ELR (cell line): ENCODE results near the gene NTN3.
"Not testable (repeated sequence)": the region's sequence is repeated elsewhere in the genome, so short reads cannot be mapped to it uniquely, and the experiment has no call there.

Source experiments
- DNase-seq: peaks from one replicate; pipeline ENCODE4 v3.0.0-alpha.2; 2015; ENCODE audit warnings: low read depth

NTN3 gene

DNA sequence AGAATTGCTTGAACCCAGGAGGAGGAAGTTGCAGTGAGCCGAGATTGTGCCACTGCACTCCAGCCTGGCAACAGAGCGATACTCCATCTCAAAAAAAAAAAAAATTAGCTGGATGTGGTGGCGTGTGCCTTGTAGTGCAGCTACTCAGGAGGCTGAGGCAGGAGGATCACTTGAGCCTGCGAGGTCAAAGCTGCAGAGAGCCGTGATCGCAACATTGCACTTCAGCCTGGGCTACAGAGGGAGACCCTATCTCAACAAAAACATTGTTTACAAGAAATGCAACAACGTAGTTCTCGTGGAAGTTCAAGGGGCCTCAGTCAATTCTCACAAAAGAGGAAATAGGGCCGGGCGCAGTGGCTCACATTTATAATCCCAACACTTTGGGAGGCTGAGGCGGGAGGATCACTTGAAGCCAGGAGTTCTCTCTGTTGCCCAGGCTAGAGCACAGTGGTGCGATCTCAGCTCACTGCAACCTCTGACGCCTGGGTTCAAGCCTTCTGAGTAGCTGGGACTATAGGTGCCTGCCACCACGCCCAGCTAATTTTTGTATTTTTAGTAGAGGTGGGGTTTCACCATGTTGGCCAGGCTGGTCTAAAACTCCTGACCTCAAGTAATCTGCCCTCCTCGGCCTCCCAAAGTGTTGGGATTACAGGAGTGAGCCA is 29.8 kb upstream of the NTN3 start:
- not testable (repeated sequence) for DNase-seq

DNA sequence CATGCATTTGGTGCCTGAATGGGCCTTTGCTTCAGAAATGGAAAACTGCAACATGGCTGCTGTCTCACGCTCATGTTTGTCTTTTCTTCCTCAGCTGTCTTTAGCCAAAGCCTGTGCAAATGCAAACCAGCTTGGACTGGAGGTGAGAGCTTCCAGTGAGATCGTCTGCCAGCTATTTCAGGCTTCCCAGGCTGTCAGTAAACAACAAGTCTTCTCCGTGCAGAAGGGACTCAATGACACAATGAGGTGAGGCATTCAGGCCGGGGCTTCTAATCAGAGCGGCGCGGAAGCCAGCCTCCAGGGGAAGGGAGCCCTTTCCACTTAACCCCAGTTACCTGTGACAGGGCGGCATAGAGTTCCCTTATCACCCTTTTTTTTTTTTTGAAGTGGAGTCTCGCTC is 27.5 kb upstream of the NTN3 start:
- DNase-seq, result no peak

DNA sequence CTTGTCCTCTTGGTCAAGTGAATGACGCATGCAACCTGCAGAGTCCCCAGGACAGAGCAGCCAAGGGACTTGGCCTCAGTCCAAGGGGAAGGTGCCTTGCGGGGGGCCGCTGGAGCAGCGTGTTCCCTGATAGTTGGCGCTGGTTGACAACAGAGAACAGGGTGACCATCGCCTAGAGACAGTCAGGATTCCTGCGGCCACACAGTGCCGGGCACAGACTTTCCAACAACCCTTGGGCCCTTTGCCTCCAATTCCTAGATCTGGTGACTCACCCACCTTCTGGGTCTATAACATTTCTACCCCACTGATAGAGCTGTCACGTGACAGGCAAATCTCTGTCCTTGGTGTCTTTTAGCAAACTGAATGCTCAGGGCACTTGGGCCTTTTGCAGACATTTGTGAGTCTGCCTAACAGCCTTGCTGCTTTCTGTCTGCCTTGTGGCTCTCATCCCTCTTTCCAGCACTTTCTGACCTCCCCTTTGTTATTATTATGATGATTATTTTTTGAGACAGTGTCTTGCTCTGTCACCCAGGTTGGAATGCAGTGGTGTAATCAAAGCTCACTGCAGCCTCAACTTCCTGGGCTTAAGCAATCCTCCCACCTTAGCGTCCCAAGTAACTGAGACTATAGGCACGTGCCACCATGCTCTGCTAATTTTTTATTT is 23.0 kb upstream of the NTN3 start:
- peak; percentile 70 for DNase-seq

DNA sequence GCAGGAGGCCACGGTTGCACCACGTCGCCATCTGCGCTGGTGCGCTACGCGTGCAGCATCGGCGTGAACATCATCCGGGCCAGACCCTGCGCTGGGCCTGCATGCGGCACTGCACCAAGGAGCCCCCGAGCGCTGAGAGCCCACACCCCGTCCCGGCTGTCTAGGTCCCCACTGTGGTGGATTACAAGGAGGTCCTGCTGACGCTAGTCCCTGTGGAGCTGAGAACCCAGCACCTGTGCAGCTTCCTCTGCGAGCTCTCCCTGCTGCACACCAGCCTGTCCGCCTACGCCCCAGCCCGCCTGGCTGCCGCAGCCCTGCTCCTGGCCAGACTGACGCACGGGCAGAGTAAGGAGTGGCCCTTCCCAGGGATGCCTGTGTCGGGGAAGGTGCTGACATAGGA is 22.0 kb upstream of the NTN3 start:
- no peak for DNase-seq

DNA sequence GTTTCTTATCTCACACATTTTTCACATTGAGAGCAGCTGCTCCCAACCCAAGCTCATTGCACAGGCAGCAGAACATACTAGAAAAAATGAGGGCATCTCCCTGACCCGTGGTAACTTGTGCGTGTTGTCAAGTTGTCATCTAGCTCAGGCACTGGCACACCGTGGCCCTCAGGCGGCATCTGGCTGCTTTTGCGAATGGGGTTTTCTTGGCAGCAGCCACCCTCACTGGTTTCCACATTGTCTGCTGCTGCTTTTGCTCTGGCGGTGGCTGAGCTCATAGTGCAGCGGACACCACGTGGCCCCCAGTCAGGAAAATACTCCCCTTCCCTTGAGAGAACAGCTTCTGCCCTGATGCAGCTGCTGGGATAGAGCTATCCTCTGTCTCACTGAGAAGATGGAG is 20.6 kb upstream of the NTN3 start:
- DNase-seq, result no peak

DNA sequence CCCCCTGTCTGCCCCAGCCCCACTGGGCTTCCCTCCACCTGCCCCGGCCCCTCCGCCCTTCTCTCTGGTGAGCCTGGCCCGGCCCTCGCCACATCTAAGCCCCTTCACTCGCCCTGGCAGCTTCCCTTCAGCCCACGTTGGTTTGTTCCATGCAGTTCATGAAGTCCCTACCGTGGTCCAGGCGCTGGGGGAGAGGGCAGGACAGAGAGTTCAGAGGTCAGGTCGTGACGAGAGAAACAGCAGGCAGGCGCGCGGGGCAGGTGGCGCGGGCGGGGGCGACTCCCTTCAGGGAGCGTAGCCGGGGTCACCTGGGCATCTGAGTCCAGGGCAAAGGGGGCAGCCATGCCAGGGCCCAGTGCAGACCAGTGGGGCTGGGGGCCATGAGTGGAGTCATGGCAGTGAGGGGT is 20.1 kb upstream of the NTN3 start:
- DNase-seq, result no peak

DNA sequence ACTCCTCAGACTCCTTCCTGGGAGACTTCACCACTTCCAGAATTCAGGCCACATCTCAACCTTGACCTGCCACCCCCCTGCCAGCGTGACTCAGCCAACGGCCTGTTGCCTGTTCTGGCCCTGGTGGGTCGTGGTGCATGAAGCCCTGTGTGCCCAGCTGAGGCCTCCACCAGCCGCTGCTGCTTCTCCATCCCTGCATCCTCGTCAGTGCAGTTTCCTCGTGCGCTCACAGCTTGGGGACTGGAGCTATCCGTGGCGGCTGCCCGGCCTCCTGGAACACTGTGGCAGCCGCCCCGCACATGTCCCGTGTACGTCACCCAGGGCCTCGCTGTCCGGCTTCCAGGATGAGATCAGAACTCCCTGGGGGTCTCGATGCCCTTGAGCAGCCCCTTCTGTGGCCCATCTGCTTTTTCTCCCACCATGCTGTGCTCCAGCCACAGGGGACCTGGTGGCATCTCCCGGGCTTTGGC is 19.2 kb upstream of the NTN3 start:
- no peak for DNase-seq

DNA sequence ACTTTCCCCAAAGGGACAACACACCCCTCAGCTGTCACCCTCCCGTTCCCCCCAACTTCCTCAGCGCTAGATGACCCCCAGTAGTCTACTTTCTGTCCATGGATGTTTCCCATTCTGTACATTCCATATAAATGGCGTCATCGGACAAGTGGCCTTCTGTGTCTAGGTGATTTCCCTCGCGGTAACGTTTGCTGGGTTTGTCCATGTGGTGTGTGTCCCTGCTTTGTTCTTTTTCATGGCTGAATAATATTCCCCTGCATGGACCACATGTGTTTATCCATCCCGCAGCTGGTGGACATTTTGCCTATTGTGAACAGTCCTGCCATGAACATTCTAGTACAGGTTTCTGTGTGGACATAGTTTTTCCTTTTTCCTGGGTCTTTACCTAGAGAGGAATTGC is 18.4 kb upstream of the NTN3 start:
- no peak for DNase-seq

DNA sequence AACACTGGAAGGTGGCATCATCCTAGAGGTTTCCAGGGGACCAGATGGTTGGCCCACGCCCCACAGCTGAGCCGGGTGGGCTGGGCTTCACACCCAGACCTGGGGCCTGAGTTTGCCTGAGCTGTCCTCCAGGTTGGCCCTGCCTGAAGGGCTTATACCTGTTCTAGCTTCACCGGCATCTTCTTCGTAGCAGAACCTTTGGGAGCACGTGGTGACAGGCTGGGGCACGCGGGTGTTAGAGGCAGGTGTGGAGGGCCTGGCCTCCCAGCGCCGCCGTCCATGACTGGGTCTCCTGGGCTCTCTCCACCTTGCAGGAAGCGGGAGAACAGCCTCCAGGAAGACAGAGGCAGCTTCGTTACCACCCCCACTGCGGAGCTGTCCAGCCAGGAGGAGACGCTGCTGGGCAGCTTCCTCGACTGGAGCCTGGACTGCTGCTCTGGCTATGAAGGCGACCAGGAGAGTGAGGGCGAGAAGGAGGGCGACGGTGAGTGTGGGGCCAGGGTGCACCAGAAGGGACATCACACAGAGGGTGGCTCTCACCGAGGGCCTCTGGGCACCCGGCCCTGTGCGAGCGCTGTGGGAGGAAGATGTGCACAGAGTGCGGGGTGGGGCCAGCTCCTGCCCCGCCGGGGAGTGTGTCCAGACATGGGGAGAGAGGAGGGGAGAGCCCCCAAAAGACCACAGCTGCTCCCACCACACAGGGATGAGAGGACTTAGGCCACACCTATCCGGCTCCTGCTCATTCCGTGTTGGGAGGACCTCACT is 15.8 kb upstream of the NTN3 start:
- no peak for DNase-seq

DNA sequence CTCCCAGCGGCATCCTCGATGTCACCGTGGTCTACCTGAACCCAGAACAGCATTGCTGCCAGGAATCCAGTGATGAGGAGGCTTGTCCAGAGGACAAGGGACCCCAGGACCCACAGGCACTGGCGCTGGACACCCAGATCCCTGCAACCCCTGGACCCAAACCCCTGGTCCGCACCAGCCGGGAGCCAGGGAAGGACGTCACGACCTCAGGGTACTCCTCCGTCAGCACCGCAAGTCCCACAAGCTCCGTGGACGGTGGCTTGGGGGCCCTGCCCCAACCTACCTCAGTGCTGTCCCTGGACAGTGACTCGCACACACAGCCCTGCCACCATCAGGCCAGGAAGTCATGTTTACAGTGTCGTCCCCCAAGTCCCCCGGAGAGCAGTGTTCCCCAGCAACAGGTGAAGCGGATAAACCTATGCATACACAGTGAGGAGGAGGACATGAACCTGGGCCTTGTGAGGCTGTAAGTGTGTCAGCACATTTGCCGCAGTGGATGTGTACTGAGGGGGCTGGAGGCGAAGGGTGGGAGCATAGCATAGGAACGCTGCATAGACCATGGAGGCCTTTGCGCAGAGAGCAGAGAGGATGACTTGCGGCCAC is 14.4 kb upstream of the NTN3 start:
- DNase-seq, result no peak

DNA sequence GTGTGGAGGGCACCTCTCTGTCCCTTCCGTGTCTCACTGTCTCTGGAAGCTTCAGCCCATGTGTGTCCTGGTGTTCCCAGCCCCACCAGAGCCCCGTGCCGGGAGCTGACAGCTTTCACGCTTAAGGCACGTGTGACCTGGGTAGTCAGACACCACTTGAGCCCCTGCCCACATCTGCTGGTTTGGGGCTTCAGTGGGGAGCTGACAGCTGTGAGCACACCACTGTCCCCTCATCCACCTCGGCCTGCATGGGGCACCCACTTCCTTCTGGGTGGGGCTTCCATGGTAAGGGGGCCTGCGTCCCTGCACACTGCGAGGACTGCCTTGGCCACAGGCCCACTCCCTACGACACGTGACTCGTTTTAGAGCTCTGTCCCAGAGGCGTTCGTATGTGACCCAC is 13.8 kb upstream of the NTN3 start:
- no peak for DNase-seq

DNA sequence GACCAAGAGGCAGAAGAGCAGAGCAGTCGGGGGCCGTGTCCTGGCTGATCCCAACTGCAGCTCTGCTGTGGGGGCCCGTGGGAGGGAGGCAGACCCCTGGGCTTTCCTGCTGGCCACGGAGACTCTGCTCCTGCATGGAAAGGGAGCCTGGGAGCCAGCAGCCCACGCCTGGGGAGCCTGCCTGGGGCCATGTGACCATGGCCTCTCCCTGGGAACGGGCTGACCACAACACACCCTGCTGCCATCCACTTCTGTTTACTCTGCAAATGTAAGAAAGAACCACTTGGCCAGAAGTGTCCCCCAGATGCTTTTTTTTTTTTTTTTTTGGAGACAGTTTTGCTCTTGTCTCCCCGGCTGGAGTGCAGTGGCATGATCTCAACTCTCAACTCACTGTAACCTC is 13.2 kb upstream of the NTN3 start:
- DNase-seq, result no peak

DNA sequence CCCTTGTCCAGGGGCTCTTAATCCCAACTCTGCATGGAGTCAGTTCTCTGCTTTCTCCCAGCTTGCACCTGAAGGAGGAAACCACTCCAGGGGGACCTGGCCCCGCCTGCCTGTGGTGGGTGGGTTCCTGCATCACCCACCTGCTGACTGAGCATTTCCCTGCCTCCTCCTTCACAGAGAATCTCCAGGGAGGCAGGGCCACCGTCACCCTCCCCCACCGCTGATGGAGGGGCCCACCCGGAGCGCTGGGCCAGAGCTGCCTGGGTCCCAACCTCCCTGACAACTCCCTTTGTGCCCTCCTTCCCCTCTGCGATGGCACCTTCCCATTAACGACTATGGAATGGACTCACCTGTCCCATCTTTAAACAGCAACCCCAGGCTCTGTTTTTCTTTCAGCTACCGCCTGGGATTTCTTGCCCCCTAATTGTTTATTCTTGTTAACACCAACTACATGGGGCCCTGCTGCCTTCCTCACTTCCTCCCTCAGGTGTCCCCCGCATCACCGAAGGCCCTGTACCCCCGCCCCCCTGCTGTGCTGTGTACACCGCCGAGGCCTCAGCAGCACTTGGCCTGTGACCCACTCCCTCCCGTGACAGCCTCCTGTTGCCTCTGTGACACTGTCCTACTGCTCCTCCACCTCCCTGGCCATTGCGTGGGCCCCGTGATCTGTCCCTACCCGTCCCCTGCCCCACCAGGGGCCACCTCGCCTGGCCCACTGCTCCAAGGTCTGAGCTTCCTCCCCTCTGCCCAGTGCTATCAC is 12.0 kb upstream of the NTN3 start:
- DNase-seq, result no peak

DNA sequence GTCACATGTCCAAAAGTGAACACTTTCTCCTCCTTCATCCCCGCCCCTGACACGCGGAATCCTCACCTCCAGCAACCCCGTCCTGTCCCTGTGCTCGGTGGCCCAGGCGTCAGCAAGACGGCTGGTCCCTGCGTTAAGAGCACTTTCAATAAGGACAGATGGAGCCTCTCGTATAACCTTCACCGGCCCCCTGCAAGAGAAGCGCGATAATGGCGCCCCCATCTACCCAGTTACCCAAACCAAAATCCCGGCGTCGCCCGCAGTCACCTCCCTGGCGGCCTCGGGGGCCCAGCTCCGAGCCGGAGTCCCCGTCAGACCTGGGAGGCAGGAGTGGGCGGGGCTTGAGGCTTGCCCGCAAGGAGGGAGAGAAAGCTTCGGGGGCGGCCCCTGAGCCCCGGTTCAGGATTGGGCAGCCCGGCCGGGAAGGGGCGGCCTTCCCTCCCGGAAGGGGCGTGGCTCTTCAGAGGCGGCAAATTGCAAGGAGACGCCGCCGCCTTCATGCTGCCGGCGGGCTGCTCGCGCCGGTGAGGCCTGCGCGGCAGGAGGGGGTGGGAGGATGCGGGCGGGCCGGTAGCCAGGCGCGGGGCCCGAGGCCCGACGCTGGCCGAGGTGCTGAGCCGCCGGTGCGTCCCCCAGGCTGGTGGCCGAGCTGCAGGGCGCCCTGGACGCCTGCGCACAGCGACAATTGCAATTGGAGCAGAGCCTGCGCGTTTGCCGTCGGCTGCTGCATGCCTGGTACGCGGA is 11.3 kb upstream of the NTN3 start, which contains the start of gene TEDC2:
TEDC2 (plus strand) TSS at position 463 of the 744 bp plus-strand sequence; CDS start at position 499, 36 bp downstream.
- peak; percentile 95 for DNase-seq

DNA sequence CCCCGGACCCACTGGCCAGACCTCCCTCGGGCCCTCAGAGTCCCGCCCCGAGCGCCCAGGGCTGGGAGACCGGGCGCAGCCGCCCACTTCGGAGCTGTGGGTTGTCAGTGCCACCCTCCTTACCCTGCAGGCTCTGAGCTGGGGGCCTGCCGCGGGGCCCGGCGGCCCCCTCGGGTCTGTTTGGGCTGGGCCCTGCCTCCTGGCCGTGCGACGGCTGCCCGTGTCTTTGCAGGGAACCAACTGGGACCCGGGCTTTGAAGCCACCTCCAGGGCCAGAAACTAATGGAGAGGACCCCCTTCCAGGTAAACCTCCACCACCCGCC is 10.7 kb upstream of the NTN3 start:
- no peak for DNase-seq

DNA sequence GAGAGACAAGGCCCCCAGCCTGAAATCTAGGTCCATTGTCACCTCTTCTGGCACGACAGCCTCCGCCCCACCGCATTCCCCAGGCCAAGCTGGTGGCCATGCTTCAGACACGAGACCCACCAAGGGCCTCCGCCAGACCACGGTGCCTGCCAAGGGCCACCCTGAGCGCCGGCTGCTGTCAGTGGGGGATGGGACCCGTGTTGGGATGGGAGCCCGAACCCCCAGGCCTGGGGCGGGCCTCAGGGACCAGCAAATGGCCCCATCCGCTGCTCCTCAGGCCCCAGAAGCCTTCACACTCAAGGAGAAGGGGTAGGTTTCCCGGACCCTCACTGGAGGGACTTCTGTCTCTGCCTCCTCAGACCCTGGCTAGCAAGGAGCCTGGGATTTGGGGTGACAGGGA is 10.2 kb upstream of the NTN3 start:
- DNase-seq, result no peak

DNA sequence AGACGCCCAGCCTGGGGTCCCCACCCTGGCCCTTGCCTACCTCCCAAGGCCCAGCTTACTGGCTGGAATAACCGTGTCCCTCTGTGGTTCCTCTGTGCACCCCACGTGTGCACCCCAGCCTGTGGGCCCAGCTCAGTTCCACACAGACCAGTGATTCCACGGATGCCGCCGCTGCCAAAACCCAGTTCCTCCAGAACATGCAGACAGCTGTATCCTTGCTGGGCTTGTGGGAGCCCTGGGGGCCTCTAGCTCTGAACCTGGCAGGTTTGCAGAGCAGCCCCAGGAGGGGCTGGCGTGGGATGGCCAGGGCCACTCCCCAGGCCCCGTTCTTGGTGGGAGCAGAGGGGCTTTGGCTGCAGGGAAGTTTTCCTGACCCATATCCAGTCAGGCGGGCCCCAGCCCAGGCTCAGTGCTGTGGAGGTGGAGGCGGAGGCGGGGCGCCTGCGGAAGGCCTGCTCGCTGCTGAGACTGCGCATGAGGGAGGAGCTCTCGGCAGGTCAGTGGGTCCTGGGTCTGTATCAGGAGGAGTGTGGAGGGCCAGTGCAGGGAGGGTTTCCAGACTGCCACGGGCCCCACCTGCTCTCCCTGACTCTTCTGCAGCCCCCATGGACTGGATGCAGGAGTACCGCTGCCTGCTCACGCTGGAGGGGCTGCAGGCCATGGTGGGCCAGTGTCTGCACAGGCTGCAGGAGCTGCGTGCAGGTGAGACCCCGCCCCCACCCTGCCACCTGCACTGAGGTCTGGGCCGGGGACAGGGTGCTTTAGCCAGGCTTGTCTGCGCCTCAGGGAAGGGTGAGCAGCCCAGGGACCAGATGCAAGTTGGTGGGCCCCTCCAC is 8.8 kb upstream of the NTN3 start:
- DNase-seq, result no peak

DNA sequence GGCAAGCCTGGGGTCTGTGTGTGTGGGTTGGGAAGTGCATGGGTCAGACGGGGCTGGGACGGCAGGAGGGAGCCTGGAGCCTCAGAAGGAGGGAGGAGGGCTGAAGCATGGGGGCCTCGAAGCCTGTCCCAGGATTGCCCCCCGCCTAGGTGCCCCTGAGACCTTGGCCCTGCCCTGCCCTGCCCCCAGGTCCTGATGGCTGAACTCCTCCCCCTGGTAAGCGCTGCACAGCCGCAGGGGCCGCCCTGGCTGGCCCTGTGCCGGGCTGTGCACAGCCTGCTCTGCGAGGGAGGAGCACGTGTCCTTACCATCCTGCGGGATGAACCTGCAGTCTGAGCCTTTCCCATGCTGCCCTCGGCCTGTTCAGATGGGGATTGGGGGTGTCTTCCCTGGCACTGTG is 6.8 kb upstream of the NTN3 start:
- DNase-seq, result no peak

DNA sequence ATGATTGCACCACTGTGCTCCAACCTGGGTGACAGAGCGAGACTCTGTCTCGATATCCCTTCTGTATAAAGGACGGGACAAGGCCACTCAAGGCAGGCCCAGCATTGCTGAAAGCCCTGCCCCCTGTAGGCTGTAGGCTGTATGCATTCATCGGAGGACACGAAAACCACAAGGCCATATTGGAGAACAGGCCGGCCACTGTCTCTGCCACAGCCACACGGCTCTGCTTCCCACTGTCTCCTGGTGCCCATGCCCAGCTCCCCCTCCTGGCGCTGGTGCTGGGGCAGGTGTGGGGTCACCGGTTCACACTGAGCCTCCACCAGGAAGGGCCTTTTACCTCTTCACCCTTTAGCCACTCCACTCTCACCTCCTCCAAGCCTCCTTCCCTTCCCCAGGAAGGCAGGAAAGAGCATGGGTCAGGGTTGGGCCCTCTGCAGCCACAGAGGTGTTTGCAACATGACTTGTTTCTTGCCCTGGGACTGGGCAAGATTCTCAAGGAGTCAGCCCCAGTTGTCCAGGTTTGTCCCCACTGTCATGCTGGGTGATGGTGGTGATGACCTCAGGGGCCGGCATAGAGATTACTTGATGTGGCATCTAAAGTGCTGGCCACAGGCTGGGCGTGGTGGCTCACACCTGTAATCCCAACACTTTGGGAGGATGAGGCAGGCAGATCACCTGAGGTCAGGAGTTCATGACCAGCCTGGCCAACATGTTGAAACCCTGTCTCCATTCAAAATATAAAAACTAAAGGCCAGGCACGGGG is 5.3 kb upstream of the NTN3 start:
- no peak for DNase-seq
